ENCODE results near the gene ERCC1.
"Not testable (repeated sequence)": the region's sequence is repeated elsewhere in the genome, so short reads cannot be mapped to it uniquely, and the experiment has no call there.

Gene ERCC1

DNA sequence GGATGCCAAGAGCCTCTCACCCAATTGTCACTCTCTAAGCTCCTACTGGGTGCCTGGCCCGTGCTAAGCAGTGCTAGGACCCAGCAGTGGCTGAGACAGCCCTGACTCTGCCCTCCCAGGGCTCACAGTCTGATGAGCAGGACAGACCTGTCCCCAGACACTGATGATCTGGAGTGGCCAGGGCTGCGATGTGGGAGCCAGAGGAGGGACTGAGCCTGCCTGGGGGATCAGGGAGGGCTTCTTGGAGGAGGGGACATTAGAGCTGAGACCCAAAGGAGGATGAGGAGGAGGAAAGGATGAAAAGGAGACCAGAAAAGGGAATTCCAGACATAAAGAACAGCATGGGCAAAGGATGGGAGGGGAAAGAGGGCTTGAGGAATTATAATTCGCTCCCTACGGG lies 6.6 kb downstream of the ERCC1 start:
- TF ChIP-seq, protein P1, sequence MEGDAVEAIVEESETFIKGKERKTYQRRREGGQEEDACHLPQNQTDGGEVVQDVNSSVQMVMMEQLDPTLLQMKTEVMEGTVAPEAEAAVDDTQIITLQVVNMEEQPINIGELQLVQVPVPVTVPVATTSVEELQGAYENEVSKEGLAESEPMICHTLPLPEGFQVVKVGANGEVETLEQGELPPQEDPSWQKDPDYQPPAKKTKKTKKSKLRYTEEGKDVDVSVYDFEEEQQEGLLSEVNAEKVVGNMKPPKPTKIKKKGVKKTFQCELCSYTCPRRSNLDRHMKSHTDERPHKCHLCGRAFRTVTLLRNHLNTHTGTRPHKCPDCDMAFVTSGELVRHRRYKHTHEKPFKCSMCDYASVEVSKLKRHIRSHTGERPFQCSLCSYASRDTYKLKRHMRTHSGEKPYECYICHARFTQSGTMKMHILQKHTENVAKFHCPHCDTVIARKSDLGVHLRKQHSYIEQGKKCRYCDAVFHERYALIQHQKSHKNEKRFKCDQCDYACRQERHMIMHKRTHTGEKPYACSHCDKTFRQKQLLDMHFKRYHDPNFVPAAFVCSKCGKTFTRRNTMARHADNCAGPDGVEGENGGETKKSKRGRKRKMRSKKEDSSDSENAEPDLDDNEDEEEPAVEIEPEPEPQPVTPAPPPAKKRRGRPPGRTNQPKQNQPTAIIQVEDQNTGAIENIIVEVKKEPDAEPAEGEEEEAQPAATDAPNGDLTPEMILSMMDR (IDR thresholded peaks at IDR 0.05), result no peak
- H3K9ac ChIP-seq, result no peak overlapping the region
- H3K9me3 ChIP-seq (ENCODE audit: control insufficient read depth, low read length), result no peaks in the 10 kb centered on the region
- H3K4me3 ChIP-seq (ENCODE audit: low read depth, low read length), result no peak overlapping the region
- no peak overlapping the region for H3K27ac ChIP-seq
- H3K27me3 ChIP-seq (ENCODE audit: control insufficient read depth, insufficient read depth, low read length), result no peaks in the 10 kb centered on the region
- no peaks in the 10 kb centered on the region for H3K36me3 ChIP-seq (ENCODE audit: control insufficient read depth, insufficient read depth, low read length)
- no peak overlapping the region for H2AFZ ChIP-seq
- H3K79me2 ChIP-seq, result no peaks in the 10 kb centered on the region
- H3K4me1 ChIP-seq, result no peaks in the 10 kb centered on the region
- no peak overlapping the region for H3K4me2 ChIP-seq (ENCODE audit: low read length)

DNA sequence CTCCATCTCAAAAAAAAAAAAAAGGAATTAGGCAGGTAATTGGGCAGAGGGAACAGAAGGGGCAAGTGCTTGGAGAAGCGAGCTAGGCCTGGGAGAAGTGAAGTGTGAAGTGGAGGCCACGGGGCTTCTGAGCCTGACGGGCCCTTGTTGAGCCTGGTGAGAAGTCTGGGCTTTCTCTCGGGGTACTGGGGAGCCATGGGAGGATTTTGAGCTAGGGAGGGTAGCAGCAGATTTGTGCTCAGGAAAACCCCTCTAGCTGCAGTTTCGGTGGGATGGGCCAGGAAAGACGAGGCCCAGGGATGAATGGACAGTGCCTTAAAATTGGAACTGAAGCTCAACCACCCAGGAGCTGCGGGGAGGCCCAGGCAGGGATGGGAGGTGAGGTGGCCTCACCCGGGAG lies 9.2 kb downstream of the ERCC1 start:
- TF ChIP-seq, protein P1 (IDR thresholded peaks at IDR 0.05), result no peak

DNA sequence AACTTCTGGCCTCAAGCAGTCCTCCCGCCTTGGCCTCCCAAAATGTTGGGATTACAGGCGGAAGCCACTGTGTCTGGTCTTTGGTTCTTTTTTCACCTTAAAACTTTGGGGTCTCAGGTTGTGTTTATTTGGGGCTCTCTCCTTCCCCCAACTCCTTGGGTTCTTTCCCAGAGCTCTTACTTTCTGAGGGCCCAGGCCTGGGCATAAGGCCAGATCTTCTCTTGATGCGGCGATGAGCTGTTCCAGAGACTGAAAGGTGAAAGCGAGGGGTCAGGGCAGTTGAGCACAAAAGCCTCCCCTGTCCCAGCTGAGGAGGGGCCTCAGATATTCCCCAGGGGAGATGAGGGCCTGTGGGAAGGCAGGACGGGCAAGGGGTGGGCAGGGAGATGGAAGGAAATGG lies 10.2 kb downstream of the ERCC1 start:
- H2AFZ ChIP-seq, result no peak overlapping the region
- no peak overlapping the region for H3K9ac ChIP-seq
- no peak overlapping the region for H3K4me3 ChIP-seq (ENCODE audit: low read depth, low read length)
- H3K79me2 ChIP-seq, result no peaks in the 10 kb centered on the region
- no peaks in the 10 kb centered on the region for H3K4me1 ChIP-seq
- no peaks in the 10 kb centered on the region for H3K27me3 ChIP-seq (ENCODE audit: control insufficient read depth, insufficient read depth, low read length)
- TF ChIP-seq, protein P1 (IDR thresholded peaks at IDR 0.05), result no peak
- no peaks in the 10 kb centered on the region for H3K9me3 ChIP-seq (ENCODE audit: control insufficient read depth, low read length)
- H3K36me3 ChIP-seq (ENCODE audit: control insufficient read depth, insufficient read depth, low read length), result no peaks in the 10 kb centered on the region
- H3K27ac ChIP-seq, result no peak overlapping the region
- H3K4me2 ChIP-seq (ENCODE audit: low read length), result no peak overlapping the region

More for the DNA sequence above, 9.2 kb downstream of the ERCC1 start:
- H3K9ac ChIP-seq, result no peak overlapping the region
- H3K9me3 ChIP-seq (ENCODE audit: control insufficient read depth, low read length), result no peaks in the 10 kb centered on the region
- H3K36me3 ChIP-seq (ENCODE audit: control insufficient read depth, insufficient read depth, low read length), result no peaks in the 10 kb centered on the region
- H3K27me3 ChIP-seq (ENCODE audit: control insufficient read depth, insufficient read depth, low read length), result no peaks in the 10 kb centered on the region
- no peak overlapping the region for H3K4me3 ChIP-seq (ENCODE audit: low read depth, low read length)
- no peak overlapping the region for H3K4me2 ChIP-seq (ENCODE audit: low read length)
- H3K27ac ChIP-seq, result no peak overlapping the region
- H3K79me2 ChIP-seq, result no peaks in the 10 kb centered on the region
- no peak overlapping the region for H2AFZ ChIP-seq
- no peaks in the 10 kb centered on the region for H3K4me1 ChIP-seq

DNA sequence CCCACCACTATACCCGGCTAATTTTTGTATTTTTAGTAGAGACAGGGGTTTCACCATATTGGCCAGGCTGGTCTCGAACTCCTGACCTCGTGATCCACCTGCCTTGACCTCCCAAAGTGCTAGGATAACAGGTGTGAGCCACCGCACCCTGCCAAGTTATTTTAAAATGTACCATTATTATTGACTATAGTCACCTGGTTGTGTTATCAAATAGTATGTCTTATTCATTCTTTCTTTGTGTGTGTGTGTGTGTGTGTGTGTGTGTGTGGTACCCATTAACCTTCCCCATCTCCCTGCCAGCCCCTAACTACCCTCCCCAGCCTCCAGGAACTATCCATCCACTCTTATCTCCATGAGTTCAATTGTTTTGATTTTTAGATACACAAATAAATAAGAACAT lies 13.4 kb downstream of the ERCC1 start:
- H3K4me3 ChIP-seq (ENCODE audit: low read depth, low read length); H2AFZ ChIP-seq; H3K9ac ChIP-seq; H3K36me3 ChIP-seq (ENCODE audit: control insufficient read depth, insufficient read depth, low read length); H3K4me2 ChIP-seq (ENCODE audit: low read length); H3K27me3 ChIP-seq (ENCODE audit: control insufficient read depth, insufficient read depth, low read length); H3K9me3 ChIP-seq (ENCODE audit: control insufficient read depth, low read length); H3K4me1 ChIP-seq; H3K79me2 ChIP-seq; H3K27ac ChIP-seq: not testable (repeated sequence)

DNA sequence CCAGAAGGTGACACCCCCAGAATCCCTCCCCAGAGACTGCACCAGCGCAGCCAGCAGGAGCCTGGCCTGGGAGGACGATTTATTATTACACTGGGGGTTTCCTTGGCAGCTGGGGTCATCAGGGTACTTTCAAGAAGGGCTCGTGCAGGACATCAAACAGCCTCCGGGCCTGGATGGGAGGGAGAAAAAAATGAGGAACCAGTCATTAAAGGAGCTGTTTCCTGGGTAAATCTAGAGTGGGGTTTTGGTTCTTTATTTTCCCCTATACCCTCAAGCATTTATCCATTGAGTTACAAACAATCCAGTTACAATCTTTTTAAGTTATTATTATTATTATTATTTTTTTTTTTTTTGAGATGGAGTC lies 14.2 kb downstream of the ERCC1 start:
- Histone ChIP-seq H3K4me1 (peaks cover 2% of the 10 kb centered on the region), H3K79me2 (peaks cover 6% of the 10 kb centered on the region), H3K27me3 (ENCODE audit: control insufficient read depth, insufficient read depth, low read length) (no peaks in the 10 kb centered on the region), H3K9ac (no peak overlapping the region), H3K4me2 (ENCODE audit: low read length) (no peak overlapping the region), H3K36me3 (ENCODE audit: control insufficient read depth, insufficient read depth, low read length) (no peaks in the 10 kb centered on the region), H2AFZ (no peak overlapping the region), H3K27ac (no peak overlapping the region), H3K9me3 (ENCODE audit: control insufficient read depth, low read length) (no peaks in the 10 kb centered on the region), H3K4me3 (ENCODE audit: low read depth, low read length) (no peak overlapping the region)
- TF ChIP-seq, protein P1 (IDR thresholded peaks at IDR 0.05), result no peak
